Measurements from ENCODE around the gene GALNT18. TPM values are rescaled to one million over a fixed set of nuclear protein-coding genes. Genes with fewer than 3 reads are reported as not detected.

Gene GALNT18
- total and polyA plus RNA-seq, 2 experiments from 2014 or later, result 4.3 to 10.8 TPM

GRCh38 chr11:11440144-11440543, 181.7 kb downstream of the GALNT18 start:
- Histone ChIP-seq H3K4me3 (no peak overlapping the region), H3K27me3 (ENCODE audit: insufficient read depth) (no peaks in the 10 kb centered on the region), H3K79me2 (replicated peaks; ENCODE audit: insufficient read depth) (no peaks in the 10 kb centered on the region), H2AFZ (no peak overlapping the region), H3K36me3 (ENCODE audit: insufficient read depth) (no peaks in the 10 kb centered on the region), H3K4me2 (no peak overlapping the region), H4K20me1 (replicated peaks; ENCODE audit: insufficient read depth) (no peaks in the 10 kb centered on the region), H3F3A (replicated peaks; ENCODE audit: low read depth) (no peaks in the 10 kb centered on the region), H3K27ac (ENCODE audit: low read depth) (no peak overlapping the region), H3K4me1 (ENCODE audit: insufficient read depth) (no peaks in the 10 kb centered on the region), H3K9me2 (ENCODE audit: insufficient read depth) (no peaks in the 10 kb centered on the region)
- Mint-ChIP-seq H3K4me3 (no peak overlapping the region), H3K9me3 (no peaks in the 10 kb centered on the region; the same call in 2 of the 3 replicates), H3K27me3 (ENCODE audit: insufficient read depth, low read depth, poor library complexity) (peaks cover 2% of the 10 kb centered on the region), H3K4me1 (peaks cover 9% of the 10 kb centered on the region), H3K36me3 (ENCODE audit: low read depth) (no peaks in the 10 kb centered on the region; the same call in 2 of the 3 replicates), H3K27ac (peak overlapping the region; percentile 47; the same call in 1 of the 2 replicates)
- ATAC-seq, result peak; percentile 83
- TF ChIP-seq CREB1 (CRISPR knock-in tag; IDR thresholded peaks at IDR 0.05; ENCODE audit: low read depth), result no peak
- TF ChIP-seq ETS1 (IDR thresholded peaks at IDR 0.05), result no peak
- TF ChIP-seq EZH2phosphoT487 (IDR thresholded peaks at IDR 0.05; ENCODE audit: unreplicated experiment), result no peak
- TF ChIP-seq STAT1 (IDR thresholded peaks at IDR 0.05; ENCODE audit: unreplicated experiment), result no peak
- no peak for TF ChIP-seq REST (IDR thresholded peaks at IDR 0.05; ENCODE audit: unreplicated experiment)
- no peak for TF ChIP-seq POLR2AphosphoS5 (IDR thresholded peaks at IDR 0.05; ENCODE audit: low read depth)
- TF ChIP-seq EZH2 (IDR thresholded peaks at IDR 0.05; ENCODE audit: low read depth, unreplicated experiment), result no peak
- TF ChIP-seq JUNB (IDR thresholded peaks at IDR 0.05; ENCODE audit: unreplicated experiment), result no peak
- TF ChIP-seq NANOG (IDR thresholded peaks at IDR 0.05; ENCODE audit: borderline replicate concordance), result no peak
- no peak for TF ChIP-seq ZNF114 (CRISPR knock-in tag; IDR thresholded peaks at IDR 0.05)
- TF ChIP-seq ZNF331 (CRISPR knock-in tag; IDR thresholded peaks at IDR 0.05; ENCODE audit: low read depth), result no peak
- TF ChIP-seq ZNF462 (CRISPR knock-in tag; IDR thresholded peaks at IDR 0.05), result no peak
- peak; percentile 73 for DNase-seq (ENCODE audit: low spot score)
